GM19372 (cell line): ENCODE data around the gene TXNRD1.
"Not testable (repeated sequence)": the region's sequence is repeated elsewhere in the genome, so short reads cannot be mapped to it uniquely, and the experiment has no call there.

Experiments used
- ATAC-seq: cut with Tn5 transposase; IDR thresholded peaks from one replicate; pipeline ENCODE4 v1.9.1; 2021; ENCODE audit warnings: mild to moderate bottlenecking, low read depth, moderate library complexity; ENCODE audit not compliant: unreplicated experiment

The TXNRD1 gene

GRCh38 chr12:104276273-104277131 is 60.9 kb downstream of the TXNRD1 start:
- no peak for ATAC-seq

GRCh38 chr12:104279164-104279563 is 63.6 kb downstream of the TXNRD1 start:
- no peak for ATAC-seq

- ATAC-seq = no peak
Measured at GRCh38 chr12:104280111-104280510, 64.5 kb downstream of the TXNRD1 start.

GRCh38 chr12:104280717-104281458 is 65.3 kb downstream of the TXNRD1 start:
- ATAC-seq = no peak

- no peak for ATAC-seq
Measured at GRCh38 chr12:104281636-104282035, 66.1 kb downstream of the TXNRD1 start.

- ATAC-seq = no peak
Measured at GRCh38 chr12:104282109-104282508, 66.5 kb downstream of the TXNRD1 start.

GRCh38 chr12:104285740-104286515 is 70.3 kb downstream of the TXNRD1 start:
- no peak for ATAC-seq

- ATAC-seq = peak; percentile 75
Measured at GRCh38 chr12:104286516-104287482, 71.2 kb downstream of the TXNRD1 start.

- peak; percentile 50 for ATAC-seq
Measured at GRCh38 chr12:104288635-104289274, 73.2 kb downstream of the TXNRD1 start.

- ATAC-seq = no peak
Measured at GRCh38 chr12:104290320-104290719, 74.7 kb downstream of the TXNRD1 start.

- ATAC-seq = no peak
Measured at GRCh38 chr12:104290855-104291254, 75.3 kb downstream of the TXNRD1 start.

- ATAC-seq = no peak
Measured at GRCh38 chr12:104291867-104292524, 76.4 kb downstream of the TXNRD1 start.

GRCh38 chr12:104292872-104293794 is 77.6 kb downstream of the TXNRD1 start:
- no peak for ATAC-seq

- not testable (repeated sequence) for ATAC-seq
Measured at GRCh38 chr12:104294158-104294859, 78.7 kb downstream of the TXNRD1 start.

GRCh38 chr12:104294927-104295668 is 79.5 kb downstream of the TXNRD1 start:
- no peak for ATAC-seq

GRCh38 chr12:104295954-104296353 is 80.4 kb downstream of the TXNRD1 start:
- ATAC-seq = no peak
